PC-9 (cell line): ENCODE results near the gene ATAD3A.

Source experiments
- CTCF ChIP-seq: fragments of 200-600 bp; sonication (generic); conservative IDR thresholded peaks from 2 replicates; pipeline ENCODE4 v1.6.1; 2017; ENCODE audit warnings: mixed run types, antibody characterized with exemption, mild to moderate bottlenecking, moderate library complexity
- EZH2 ChIP-seq: fragments of 200-600 bp; sonication (generic); IDR thresholded peaks from 2 replicates; pipeline ENCODE4 v1.8.0; 2017; ENCODE audit warnings: antibody characterized with exemption, low read depth

DNA sequence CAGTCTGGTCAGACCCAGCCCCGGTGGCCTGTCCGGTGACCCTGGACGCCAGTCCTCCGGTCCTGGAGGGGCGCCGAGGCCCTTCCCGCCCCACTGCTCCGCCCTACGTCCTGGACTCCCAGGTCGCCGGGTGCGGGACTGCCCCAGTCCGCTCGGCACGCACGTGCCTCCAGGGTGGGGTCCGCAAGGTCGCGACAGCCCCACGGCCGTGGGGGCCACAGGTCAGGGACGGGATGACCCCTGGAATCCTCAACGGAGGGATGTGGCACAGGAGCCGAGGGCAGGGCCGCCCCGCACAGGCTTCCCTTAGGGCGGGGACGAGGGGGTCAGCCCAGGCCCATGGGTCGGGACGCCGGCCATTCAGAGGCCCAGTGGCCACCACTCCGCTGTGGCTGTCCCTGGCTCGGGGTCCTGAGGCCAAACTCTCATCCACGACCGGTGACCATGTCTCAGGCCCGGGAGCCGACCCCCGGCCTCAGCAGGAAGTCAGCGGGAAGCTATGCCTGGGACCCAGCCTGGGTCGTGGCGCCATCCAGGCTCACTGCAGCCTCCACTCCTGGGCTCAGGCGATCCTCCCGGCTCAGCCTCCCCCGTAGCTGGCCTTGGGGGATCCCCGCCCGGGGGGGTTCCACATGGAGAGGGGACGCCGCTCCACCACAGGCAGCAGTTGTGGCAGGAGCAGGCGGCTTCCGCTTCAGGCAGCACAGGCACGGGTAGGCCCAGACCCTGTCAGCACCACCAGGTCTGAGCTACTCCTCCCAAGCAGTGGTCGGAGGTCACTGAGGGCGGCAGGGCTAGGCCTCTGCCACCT is 29.1 kb downstream of the ATAD3A start:
- TF ChIP-seq CTCF (no peak), EZH2 (no peak)
